ENCODE results near the gene CASP12.
"Not testable (repeated sequence)": the region's sequence is repeated elsewhere in the genome, so short reads cannot be mapped to it uniquely, and the experiment has no call there.

Gene CASP12

DNA sequence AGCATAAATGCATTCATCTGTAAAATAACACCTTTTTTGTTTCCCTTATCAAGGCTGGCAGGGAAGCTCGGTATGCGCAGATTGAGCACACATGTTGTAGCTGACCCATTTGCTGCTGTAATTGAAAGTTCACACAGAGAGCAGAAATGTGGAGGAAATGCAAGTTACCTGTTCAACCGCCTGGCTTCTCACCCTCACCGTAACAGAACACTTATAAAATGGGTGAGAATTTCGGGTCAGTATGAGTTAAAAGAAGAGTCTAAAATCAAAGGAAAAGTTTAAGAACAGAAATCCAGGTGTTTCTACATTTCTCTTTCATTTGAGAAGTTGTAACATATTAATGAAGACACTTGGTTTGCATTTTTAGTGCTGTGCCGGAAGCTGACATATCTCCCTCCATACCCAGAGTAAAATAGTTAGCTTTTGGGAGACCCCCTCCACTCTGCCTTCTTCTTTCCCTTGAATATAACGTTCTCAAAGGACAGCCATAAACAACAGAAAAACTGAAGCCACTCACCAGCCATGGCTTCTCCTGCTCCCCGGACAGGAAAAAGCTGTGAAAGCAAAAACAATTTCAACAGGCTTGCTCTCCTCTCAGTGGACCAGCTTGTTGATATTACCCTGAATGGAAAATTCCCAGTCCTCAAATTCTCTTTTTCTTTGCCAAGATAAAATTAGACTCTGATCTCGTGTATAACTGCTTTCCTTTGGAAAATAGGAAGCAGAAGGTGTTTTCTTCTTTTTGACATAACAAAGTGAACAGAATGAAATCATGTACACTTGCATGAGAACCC is at the start of gene CASP12:
Gene CASP12 (minus strand): TSS at position 570 of the 794 bp plus-strand sequence.
- no peak for DNase-seq

DNA sequence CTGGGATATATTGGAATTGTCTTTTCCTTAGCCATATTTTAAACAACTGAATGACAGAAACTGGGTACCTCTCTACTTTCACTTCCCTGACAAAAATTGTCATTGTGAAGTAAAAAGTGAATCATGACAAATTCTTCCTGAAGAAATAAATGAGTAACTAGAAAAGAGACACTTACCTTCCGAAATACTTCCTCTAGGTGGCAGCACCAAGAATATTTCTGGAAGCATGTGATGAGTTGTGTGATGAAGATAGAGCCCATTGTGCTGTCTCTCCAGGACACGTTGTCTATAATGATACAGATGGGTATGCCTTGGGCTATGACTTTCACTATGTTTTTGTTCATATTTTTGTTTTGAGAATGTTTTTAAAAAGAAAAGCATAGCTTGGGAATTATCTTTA is 48.6 kb upstream of the CASP12 start:
- DNase-seq, result peak in 1 of 2 donors; percentile 21

DNA sequence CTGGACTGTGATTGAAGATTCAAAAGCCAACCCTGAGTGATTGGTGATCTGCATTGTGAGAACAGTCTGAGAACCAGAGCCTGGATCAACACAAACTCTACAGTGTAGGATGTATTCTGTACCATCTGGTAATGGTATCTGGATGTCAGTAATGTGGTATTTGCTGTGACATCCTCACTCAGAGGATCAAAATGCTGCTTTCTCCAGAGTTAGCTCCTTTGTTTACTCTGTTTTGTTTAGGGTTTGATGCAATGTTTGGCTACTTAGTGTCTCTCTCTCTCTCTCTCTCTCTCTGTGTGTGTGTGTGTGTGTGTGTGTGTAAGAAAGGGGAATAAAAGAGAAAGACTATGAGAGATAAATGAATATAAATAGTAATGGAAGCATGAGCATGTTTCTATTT is 45.8 kb upstream of the CASP12 start:
- no peak for DNase-seq

DNA sequence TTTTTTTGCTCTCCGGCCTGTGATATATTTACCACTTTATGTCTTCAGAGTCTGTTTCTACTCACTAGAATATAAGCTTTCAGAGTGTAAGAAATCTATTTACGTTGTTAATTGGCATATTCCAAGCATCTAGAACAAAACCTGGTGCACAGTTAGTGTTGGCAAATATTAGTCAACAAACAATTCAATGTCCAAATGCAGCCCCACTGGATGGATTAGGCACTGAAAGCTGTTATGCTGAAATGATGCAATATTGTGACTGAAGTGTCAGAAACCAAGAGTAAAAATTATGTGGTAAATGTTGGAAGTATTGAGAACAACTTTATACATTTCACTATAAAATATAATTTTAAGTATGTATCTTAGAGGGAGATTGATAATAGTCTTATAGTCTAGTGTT is 45.3 kb upstream of the CASP12 start:
- DNase-seq, result no peak

DNA sequence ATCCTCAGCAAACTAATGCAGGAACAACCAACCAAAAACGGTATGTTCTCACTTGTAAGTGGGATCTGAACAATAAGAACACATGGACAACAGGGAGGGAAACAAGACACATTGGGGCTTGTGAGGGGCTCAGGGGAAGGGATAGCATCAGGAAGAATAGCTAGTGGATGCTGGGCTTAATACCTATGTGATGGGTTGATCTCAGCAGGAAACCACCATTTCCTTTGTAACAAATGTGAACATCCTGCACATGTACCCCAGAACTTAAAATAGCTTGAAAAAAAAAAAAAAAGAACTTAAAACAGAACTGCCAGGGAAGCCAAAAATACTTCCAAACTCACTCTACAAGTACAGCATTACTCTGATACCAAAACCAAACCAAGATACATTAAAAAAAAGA is 36.3 kb upstream of the CASP12 start:
- no peak for DNase-seq

DNA sequence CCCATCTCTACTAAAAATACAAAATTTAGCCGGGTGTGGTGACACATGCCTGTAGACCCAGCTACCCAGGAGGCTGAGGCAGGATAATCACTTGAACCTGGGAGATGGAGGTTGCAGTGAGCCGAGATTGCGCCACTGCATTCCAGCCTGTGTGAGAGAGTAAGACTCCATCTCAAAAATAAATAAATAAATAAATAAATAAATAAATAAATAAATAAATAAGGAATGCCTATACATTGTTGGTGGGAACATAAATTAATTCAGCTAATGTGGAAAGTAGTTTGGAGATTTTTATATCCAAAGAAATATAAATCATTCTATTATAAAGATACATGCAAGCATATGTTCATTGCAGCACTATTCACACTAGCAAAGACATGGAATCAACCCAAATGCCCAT is 35.8 kb upstream of the CASP12 start:
- DNase-seq, result not testable (repeated sequence)

DNA sequence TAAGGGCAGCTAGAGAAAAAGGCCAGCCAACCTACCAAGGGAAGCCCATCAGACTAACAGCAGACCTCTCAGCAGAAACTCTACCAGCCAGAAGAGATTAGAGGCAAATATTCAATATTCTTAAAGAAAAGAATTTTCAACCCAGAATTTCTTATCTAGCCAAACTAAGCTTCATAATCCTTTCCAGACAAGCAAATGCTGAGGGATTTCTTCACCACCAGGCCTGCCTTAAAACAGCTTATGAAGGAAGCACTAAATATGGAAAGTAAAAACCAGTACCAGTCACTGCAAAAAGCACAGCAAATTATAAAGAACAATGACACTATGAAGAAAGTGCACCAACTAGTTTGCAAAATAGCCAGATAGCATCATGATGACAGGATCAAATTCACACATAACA is 30.6 kb upstream of the CASP12 start:
- DNase-seq, result no peak

DNA sequence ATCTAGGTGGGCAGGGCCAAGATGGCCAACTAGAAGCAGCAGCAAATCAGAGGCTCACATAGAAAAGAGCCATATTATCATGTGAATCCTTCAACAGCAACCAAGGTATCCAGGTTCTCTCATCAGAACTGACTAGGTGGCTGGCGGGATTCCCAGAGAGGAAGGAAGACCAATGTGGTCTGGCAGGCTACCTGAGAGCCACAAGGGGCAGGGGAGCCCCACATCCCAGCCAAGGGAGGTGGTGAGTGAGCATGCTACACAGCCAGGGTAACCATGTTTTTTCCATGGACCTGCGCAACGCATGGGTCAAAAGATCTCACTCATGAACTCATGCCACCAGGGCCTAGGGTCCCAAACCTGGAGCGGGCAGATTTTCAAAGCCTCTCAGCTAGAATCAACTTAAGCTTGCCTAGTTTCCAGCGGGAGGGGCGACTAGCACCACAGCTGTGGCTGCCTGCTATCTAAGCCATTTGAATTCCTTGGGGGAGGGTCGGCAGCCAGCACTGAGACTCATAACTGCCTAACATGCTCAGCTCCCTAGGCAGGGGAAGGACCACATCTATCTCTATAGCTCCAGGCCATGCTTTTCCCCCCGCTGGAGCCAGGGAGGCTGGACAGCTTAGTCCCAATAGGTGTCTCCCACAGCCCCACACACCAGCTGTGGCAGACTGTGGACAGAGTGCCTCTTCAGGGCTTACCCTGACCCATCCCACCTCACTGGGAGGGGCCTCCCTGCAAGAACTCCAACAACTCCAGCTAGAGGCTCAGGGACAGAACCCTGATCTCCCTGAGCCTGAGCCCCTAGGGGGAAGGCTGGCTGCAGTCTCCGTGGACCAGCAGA is 28.7 kb upstream of the CASP12 start:
- no peak for DNase-seq

DNA sequence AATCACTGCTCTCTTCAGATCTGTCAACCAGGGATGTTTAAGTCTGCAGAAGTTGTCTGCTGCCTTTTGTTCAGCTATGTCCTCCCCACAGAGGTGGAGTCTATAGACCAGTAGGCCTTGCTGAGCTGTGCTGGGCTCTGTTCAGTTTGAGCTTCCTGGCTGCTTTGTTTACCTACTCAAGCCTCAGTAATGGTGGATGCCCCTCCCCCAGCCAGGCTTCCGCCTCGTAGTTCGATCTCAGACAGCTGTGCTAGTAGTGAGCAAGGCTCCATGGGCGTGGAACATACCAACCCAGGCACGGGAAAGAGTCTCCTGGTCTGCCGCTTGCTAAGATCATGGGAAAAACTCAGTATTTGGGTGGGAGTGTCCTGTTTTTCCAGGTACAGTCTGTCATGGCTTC is 27.6 kb upstream of the CASP12 start:
- no peak for DNase-seq

DNA sequence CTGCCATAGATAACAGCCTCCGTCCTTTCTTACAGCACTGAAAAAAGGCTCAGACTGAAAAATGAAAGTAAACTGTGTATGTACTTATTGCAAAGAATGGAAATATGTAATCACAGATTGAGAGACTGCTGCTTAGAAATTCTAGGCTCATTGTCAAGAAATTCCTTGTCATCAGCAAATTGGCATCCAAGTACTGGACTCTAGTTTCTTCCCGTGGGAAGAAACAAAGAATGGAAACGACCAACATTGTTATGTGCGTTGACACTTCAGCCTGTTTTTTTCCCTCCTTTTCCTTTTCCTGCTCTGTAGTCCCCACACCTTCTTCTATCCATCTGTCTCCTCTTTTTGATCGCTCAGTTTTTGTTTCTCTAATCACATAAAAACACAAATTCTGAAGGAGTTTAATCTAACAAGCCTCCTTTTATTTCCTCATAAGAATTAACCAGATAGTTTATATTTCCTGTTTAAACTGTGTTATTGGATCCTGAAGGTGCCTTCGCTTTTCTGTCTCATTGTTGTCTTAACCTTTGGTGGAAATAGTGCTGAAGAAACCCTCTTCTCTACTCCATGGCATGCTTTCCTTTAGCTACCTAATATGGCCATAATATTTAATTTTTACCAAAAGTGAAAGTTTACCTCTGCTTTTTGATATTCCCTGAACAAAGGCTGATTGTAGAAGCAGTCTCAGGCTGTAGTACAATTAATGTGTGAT is 20.0 kb upstream of the CASP12 start:
- no peak for DNase-seq

DNA sequence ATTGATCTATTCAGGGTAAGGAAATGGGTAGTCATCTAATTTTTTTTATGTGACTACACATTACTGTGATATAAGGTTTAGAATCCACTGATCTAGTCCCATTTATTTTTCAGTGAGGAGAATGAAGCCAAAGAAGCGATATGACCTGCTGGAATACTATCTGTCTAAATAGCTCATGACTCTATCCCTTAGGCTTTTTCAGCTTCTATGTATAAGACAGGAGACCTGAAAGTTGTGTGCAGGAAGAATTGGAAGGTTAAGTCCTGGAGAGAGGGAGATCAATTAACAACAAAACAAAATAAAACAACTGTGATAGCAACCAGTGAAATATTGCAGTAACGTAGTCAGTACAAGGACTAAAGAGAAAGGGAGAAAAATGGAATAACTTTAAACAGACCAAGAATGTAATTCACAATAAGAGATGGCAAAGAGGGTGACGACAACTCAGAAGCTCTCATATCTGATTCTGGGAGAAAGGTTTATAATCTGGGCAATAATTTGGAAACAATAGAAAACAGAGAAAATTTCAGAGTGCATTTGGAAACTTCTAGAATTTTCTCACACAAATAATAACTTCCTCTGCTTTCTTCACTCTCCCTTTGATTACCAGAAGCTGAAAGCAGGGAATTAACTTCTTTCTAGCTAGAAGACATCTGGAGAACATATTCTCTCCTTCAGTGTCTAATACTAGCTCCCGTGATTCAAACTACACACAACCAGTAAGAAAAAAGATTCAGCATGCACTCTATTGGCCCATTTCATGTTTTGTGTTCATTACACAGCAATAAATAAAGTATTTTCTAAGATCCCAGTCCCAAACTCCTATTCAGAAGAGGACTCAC is 19.2 kb upstream of the CASP12 start:
- no peak for DNase-seq

DNA sequence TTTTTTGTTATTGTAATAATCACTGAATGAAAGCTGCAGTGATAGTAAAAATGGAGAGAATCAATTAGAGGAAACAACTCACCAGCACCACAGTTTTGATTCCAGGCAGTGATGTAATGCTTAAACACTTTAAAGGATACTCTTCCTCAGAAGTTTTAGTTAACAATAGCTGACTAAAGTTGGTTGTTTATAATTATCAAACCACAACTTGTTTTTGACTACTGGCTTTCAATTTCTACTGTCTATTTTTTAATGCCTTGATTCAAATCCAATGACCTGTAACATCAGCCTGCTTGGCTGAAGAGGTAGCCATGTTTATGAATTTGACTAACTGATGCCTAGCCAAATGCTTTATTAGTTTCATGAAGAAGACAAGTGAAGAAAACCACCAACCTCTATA is 18.2 kb upstream of the CASP12 start:
- DNase-seq, result no peak

DNA sequence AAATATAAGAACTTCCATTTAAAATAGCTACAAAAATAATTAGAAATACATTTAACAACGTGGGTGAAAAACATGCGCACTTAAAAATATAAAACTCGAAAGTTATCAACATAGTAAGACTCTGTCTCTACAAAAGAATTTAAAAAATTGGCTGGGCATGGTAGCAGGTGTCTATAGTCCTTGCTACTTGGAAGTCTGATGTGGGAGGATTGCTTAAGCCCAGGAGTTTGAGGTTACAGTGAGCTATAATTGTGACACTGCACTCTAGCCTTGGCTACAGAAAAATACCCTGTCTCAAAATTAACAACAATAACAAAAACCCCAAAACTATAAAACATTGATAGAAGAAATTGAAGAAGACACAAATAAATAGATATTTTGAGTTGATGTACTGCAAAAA is 13.8 kb upstream of the CASP12 start:
- DNase-seq, result no peak

DNA sequence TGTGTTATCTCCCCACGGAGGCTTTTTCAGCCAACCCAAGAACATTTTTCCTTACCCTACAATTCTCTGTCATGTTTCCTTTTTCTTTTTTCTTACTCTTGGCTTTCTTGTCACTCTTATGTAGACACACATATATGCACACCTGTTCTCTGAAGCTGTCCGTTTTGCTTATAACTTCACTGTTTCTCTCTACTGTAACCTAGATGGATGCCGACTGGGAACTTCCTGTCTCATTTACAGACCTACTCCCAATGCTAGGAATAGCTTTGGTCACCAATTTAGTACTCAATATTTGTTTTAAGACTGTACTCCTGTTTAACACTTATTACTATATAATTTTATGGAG is 9.9 kb upstream of the CASP12 start:
- no peak for DNase-seq

DNA sequence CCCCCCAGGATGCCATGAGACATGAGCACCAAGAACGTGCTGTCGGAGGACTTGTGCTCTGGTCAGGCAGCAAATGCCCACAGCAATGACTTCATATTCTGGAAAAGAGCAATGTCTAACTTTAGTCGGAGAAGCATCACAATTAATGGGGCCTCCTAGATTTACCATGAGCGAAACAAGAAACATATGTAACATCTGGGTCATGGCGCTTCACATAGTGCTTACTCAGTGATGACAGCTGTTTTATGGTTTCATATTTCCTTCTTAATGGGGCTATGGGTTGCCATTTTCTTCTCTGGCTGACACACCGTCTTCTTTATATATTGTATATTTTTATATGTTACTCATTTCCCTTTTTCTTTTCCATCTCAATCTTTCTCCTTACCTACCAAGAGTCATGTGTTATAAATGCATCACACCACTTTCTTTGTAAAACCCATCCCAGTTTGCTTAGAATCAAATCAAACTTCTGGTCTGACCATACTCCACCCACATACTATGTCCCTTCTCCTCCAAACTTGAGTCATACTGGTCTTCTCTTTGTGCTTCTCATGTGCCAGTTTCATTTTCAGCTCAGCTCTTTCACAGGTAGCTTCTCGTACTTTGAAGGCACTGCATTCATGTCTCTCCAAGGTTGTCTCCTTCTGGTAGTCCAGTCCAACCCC is 9.4 kb upstream of the CASP12 start:
- DNase-seq, result no peak

DNA sequence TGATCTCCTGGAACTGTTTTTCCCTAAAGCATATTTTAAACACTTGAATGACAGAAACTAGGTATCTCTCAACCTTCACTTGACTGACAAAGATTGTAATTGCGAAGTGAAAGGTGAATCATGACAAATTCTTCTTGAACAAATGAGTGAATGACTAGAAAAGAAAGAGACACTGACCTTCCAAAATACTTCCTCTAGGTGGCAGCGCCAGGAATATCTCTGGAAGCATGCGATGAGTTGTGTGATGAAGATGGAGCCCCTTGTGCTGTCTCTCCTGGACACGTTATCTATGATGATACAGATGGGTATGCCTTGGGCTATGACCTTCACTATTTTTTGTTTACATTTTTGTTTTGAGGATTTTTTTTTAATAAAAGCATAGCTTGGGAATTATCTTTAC is 7.0 kb upstream of the CASP12 start:
- no peak for DNase-seq

DNA sequence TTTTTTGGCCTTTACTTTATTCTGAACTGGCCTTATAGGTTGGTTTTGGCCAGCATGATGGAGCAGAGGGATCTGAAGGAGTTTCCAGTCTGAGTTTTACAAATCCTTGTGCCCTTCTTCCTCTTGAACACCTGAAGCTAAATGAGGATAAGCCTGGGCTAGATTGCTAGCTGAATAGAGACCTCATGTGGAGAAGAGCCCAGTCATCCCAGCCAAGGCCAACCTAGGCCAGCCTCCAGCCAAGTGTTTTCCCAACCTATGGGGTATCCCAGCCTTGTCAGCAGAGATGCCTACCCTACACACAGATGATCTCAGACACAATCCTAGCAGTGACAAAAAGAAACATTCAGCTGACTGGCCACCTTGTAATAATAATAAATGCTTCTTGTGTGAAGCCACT is 966 bp upstream of the CASP12 start:
- no peak for DNase-seq

DNA sequence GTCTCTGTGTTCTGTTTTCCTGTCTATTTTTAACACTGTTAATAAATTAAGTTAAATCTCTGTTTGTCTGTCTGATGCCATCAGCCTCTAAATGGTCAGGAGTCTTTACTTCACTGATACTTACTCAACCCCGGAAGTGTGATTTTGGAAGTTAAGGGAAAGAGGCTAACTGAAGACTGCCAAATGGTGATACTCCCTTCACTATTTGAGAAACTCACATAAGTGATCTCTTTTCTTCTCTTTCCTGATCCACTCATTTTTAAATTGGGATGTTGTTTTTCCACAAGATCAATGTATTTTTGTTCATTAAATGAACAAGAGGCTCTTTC is 389 bp upstream of the CASP12 start:
- DNase-seq, result no peak

DNA sequence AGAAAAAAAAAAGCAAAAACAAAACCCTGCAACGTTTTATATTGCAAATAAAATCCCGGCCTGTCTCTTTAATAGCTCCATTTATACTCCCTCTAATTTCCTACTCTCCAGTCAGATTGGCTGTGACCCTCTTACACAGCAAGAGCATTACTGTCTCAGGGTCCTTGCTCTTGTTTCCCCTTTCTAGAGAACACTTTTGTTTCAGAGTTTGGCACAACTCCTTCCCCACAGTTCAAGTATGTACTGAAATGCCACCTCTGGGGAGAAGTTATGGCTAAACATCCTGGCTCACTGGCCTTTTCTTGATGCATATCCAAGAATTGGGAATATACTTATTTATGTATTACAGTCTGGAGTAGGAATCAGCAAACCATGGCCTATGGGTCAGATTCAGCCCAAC is 2.6 kb downstream of the CASP12 start:
- no peak for DNase-seq

DNA sequence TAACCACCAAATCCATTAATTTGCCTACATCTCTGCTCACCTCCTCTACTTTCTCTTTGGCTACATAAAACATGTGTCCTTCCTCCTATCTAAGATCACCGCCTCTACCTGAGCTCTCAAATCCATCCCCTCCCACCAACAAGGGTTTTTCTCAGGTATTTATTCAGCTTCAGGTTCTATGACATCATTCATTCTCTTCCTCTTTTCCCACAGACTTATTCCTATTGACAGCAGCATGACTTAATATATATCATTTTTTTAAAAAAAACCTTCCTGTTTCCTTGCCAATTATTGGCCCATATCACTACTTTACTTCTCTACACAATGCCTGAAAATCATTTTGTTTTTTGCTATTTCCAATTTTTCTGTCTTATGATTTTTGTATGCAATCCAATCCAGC is 4.4 kb downstream of the CASP12 start:
- no peak for DNase-seq

DNA sequence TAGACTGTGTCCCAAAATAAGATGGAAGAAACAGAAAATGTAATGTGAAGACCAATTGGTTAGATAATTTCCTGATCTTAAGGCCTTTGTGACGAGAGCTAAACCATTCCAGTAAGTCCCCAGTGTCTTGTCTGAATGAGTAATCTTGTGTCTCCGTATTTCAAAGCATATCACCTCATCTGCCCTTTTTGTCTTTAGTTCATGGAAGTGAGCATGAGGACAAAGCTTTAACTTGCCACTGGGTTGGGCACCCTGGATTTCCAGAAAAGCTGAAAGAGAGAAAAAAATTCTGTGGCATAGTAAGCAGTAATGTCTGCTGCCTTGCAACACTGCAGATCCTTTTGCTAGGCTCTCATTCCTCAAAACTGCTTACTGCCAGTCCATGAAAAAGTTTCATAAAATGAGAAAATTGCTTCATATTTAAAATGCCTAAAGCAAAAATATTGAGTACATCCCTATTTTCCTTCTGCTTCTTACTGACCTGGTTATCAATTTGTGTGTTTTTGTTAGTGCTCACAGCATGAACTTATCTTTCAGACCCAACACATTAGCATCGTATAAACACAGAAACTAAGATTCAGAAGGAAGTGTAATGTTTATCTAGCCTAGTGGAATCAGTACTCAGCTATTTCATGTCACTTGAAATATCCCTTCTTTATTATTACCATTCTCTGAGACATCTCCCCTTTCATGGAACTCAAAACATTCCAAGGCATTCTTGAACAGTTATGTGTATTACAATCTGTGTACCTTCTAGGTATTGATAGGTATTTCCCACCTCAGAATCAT is 5.3 kb downstream of the CASP12 start:
- DNase-seq, result no peak

DNA sequence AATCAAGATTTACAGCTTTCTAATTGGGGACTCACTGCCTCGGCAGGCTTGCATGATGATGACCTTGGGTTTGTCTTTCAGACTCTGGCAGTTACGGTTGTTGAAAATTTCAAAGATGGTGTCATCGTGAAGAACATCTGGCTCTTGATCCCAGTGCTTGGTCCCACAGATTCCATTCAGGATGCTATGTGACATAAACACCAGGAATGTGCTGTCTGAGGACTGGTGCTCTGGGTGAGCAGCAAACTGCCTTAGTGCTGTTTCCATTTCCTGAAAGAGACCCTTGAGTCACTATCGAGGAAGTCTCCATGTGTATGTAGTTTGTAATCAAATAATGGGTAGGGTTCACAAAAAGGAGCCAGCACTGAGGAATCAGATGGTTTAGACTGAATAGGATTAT is 7.1 kb downstream of the CASP12 start:
- no peak for DNase-seq

Data from stimulated activated CD4-positive, alpha-beta T cell treated with anti-CD3 and anti-CD28 coated beads, Interleukin-2, amount 100 ng/mL, for 48 hours (primary cell).